B cell (primary cell): Measurements from ENCODE around the gene AFDN. TPM values are rescaled to one million over a fixed set of nuclear protein-coding genes. Genes with fewer than 3 reads are reported as not detected.

ENCODE experiments used
- ATAC-seq: fragments of 200-7000 bp; cut with Tn5 transposase; one replicate; pipeline ENCODE4 v1.10.0; 2021; ENCODE audit warnings: low read depth, mild to moderate bottlenecking, moderate number of reproducible peaks, moderate library complexity
- CTCF ChIA-PET: fragments of 350-600 bp; sonication (Branson Sonifier 250); formaldehyde crosslinking; loops from one replicate; lab custom pipeline; 2021; ENCODE audit warnings: antibody characterized with exemption, inconsistent platforms; lab: Charles Lee
- POLR2A ChIA-PET: fragments of 350-600 bp; sonication (Branson Sonifier 250); formaldehyde crosslinking; loops from one replicate; lab custom pipeline; 2021; ENCODE audit warnings: antibody characterized with exemption; lab: Charles Lee
- DNase-seq: peaks from one replicate; pipeline ENCODE4 v3.0.0; 2013
- H2AFZ ChIP-seq: 2 replicates; pipeline ENCODE4 v1.6.1; 2012; ENCODE audit warnings: mild to moderate bottlenecking, low read depth, low read length; ENCODE audit not compliant: insufficient read depth, poor library complexity, severe bottlenecking
- H3K27ac ChIP-seq, 2 donors: 1 replicate in 1 of 2; 2 replicates in 1 of 2; pipeline ENCODE4 v1.5.1; 2012 to 2013; ENCODE audit warnings: low read length in 2 of 2, mild to moderate bottlenecking in 2 of 2, moderate library complexity in 1 of 2
- H3K27me3 ChIP-seq, 4 experiments: fragments of 200-600 bp in 1 of 4; sonication (generic) in 1 of 4; replicated peaks in 1 of 4; 1 replicate in 2 of 4; 2 replicates in 2 of 4; pipeline versions ENCODE4 v1.6.1 to v1.7.0; 2013 to 2016; ENCODE audit warnings: low read length in 3 of 4, mild to moderate bottlenecking in 2 of 4, mixed read lengths in 1 of 4, moderate library complexity in 1 of 4; ENCODE audit not compliant: insufficient read depth in 4 of 4, control insufficient read depth in 3 of 4; ENCODE audit errors: control extremely low read depth in 1 of 4
- H3K36me3 ChIP-seq, 2 experiments: replicated peaks in 1 of 2; 1 replicate in 1 of 2; 2 replicates in 1 of 2; pipeline versions ENCODE4 v1.6.1 to v1.7.1; 2013; ENCODE audit warnings: low read length in 1 of 2; ENCODE audit not compliant: insufficient read depth in 2 of 2, control insufficient read depth in 1 of 2; ENCODE audit errors: control extremely low read depth in 1 of 2, extremely low read depth in 1 of 2
- H3K4me1 ChIP-seq, 2 donors: fragments of 200-600 bp in 1 of 2; sonication (generic) in 1 of 2; 1 replicate in 1 of 2; 2 replicates in 1 of 2; pipeline versions ENCODE4 v1.5.1 to v1.6.1; 2013 to 2017; ENCODE audit warnings: low read length in 2 of 2; ENCODE audit not compliant: control insufficient read depth in 2 of 2, insufficient read depth in 2 of 2
- H3K4me2 ChIP-seq: replicated peaks from 2 replicates; pipeline ENCODE3; 2012; ENCODE audit warnings: mild to moderate bottlenecking, low read depth, low read length; ENCODE audit not compliant: poor library complexity, severe bottlenecking
- H3K4me3 ChIP-seq, 5 experiments: fragments of 200-600 bp in 1 of 5; sonication (generic) in 1 of 5; 1 replicate in 3 of 5; 2 replicates in 2 of 5; pipeline versions ENCODE4 v1.5.1 to v1.7.0; 2011 to 2016; ENCODE audit warnings: low read length in 4 of 5, mild to moderate bottlenecking in 4 of 5, low read depth in 2 of 5, control low read depth in 1 of 5, moderate library complexity in 1 of 5; ENCODE audit not compliant: insufficient read depth in 1 of 5; ENCODE audit errors: control extremely low read depth in 1 of 5, extremely low read depth in 1 of 5
- H3K79me2 ChIP-seq: fragments of 200-600 bp; sonication (generic); one replicate; pipeline ENCODE4 v1.6.0; 2016; ENCODE audit warnings: low read length; ENCODE audit not compliant: control insufficient read depth, insufficient read depth
- H3K9ac ChIP-seq: fragments of 200-600 bp; sonication (generic); 2 replicates; pipeline ENCODE4 v1.6.1; 2017; ENCODE audit warnings: mild to moderate bottlenecking, low read length, moderate library complexity
- H3K9me3 ChIP-seq, 3 donors: one replicate each; pipeline versions ENCODE4 v1.6.1 to v1.7.1; 2013; ENCODE audit warnings: low read length in 2 of 3; ENCODE audit not compliant: control insufficient read depth in 2 of 3, insufficient read depth in 1 of 3; ENCODE audit errors: control extremely low read depth in 1 of 3
- H4K20me1 ChIP-seq: 2 replicates; pipeline ENCODE4 v1.6.0; 2012; ENCODE audit warnings: mild to moderate bottlenecking, low read length; ENCODE audit not compliant: insufficient read depth, control insufficient read depth, poor library complexity, severe bottlenecking
- H3K27ac Mint-ChIP-seq: one replicate; pipeline ENCODE4 v1.8.0; 2021; ENCODE audit warnings: mixed read lengths
- H3K27me3 Mint-ChIP-seq: one replicate; pipeline ENCODE4 v1.8.0; 2021; ENCODE audit warnings: mixed read lengths
- H3K4me1 Mint-ChIP-seq: one replicate; pipeline ENCODE4 v1.8.0; 2021; ENCODE audit warnings: mixed read lengths
- H3K4me3 Mint-ChIP-seq: one replicate; pipeline ENCODE4 v1.8.0; 2021; ENCODE audit warnings: mixed read lengths
- H3K9me3 Mint-ChIP-seq: one replicate; pipeline ENCODE4 v1.8.0; 2022; ENCODE audit warnings: mixed read lengths; ENCODE audit not compliant: insufficient read depth
- EZH2 ChIP-seq: IDR thresholded peaks from 2 replicates; pipeline ENCODE4 v1.6.1; 2012; ENCODE audit warnings: borderline replicate concordance, low read depth, mild to moderate bottlenecking, moderate library complexity, low read length; ENCODE audit not compliant: insufficient read depth, poor library complexity, severe bottlenecking
- WGBS: methylation state at CpG from one replicate; pipeline ENCODE4 v1.1.5; 2013; ENCODE audit warnings: missing lambda C conversion rate; ENCODE audit not compliant: insufficient coverage; 5-methylcytosine and 5-hydroxymethylcytosine counted together
- intact Hi-C: fragments of 100-400 bp; cut with micrococcal nuclease; formaldehyde crosslinking; loops from one replicate; pipeline ENCODE4 v1.10.0; 2022
- polyA plus RNA-seq: library from polyadenylated mRNA; depleted of rRNA; stranded (reverse); fragments of >200 nt; gene quantifications from 2 replicates; pipeline ENCODE4 v1.2.3, GENCODE V29; 2012
- total RNA-seq, 2 donors: library from RNA; stranded (reverse); fragments of 120-200 nt in 1 of 2; gene quantifications; 1 replicate in 1 of 2; 2 replicates in 1 of 2; pipeline versions ENCODE4 v1.2.3 to v1.2.4, GENCODE V29; 2013 to 2022
- TF ChIP-seq, protein P1 (sequence below): fragments of 200-600 bp; IDR thresholded peaks from one replicate; pipeline ENCODE4 v1.8.0; 2022; ENCODE audit warnings: antibody characterized with exemption, mild to moderate bottlenecking

The AFDN gene
- total and polyA plus RNA-seq, 2 donors (not counting 1 experiment from before 2014, with no cell fraction given): 15.4 to 70.5 TPM

DNA sequence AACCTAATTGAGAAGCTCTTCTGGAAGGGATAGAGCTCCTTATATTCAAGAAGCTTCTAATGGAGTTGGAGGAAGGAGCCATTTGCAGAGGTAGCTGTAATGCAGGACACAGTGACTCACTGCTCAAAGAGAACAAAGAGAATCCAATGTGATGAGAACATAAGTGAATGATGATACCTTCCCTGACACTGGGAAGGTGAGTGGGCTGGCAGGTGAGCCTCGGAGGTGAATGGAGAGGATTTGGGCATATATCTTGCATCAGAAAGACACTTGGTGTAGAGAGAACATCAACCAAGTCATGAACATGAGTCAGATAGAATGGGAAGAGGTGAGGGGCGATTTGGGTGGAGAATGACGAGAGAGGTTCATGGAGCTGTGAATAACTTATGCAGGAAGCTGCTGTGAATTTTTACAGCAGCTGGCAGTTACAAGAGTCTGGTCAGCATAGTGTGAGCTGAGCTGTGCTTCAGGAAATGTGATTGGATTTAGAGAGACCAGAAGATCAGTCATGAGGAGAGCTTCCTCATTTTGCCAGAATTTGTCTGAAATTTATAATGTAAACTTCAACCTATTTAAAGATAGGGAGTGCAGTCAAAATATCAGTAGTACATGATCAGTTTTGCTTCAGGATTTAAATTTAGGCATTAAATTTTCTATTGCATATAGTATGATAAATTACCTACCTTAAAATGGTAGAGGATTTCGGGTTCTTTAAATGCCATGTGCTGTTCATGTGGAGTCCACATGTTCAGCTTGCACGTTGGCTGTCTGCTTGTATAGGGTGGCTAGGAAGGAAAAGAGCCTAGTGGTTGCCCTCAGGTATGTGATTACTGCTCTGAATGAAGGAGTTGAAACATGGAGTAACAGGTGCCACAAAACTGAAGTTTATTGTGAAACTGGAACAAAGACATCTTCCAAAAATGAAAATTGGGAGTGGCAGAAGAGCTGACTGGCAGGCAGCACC lies 111.5 kb downstream of the AFDN start:
- Histone ChIP-seq H3K9me3 (no peaks in the 10 kb centered on the region), H3K4me2 (no peak overlapping the region), H3K27ac (no peak overlapping the region), H3K9ac (no peak overlapping the region), H2AFZ (no peak overlapping the region), H3K36me3 (no peaks in the 10 kb centered on the region), H4K20me1 (no peaks in the 10 kb centered on the region), H3K4me3 (no peak overlapping the region), H3K27me3 (no peaks in the 10 kb centered on the region), H3K4me1 (no peaks in the 10 kb centered on the region), H3K79me2 (no peaks in the 10 kb centered on the region)
- TF ChIP-seq EZH2: no peak
- TF ChIP-seq, protein P1, sequence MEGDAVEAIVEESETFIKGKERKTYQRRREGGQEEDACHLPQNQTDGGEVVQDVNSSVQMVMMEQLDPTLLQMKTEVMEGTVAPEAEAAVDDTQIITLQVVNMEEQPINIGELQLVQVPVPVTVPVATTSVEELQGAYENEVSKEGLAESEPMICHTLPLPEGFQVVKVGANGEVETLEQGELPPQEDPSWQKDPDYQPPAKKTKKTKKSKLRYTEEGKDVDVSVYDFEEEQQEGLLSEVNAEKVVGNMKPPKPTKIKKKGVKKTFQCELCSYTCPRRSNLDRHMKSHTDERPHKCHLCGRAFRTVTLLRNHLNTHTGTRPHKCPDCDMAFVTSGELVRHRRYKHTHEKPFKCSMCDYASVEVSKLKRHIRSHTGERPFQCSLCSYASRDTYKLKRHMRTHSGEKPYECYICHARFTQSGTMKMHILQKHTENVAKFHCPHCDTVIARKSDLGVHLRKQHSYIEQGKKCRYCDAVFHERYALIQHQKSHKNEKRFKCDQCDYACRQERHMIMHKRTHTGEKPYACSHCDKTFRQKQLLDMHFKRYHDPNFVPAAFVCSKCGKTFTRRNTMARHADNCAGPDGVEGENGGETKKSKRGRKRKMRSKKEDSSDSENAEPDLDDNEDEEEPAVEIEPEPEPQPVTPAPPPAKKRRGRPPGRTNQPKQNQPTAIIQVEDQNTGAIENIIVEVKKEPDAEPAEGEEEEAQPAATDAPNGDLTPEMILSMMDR: no peak
- no peak overlapping the region for H3K27ac Mint-ChIP-seq
- intact Hi-C loops: no loop called here
- no peaks in the 10 kb centered on the region for H3K4me1 Mint-ChIP-seq
- H3K27me3 Mint-ChIP-seq: no peaks in the 10 kb centered on the region
- 47% methylated on average over 5 of the region's 5 CpGs for WGBS
- H3K4me3 Mint-ChIP-seq: no peak overlapping the region
- POLR2A ChIA-PET: no interaction called here
- CTCF ChIA-PET: no interaction called here
- no peaks in the 10 kb centered on the region for H3K9me3 Mint-ChIP-seq
- ATAC-seq (no peak), DNase-seq (no peak)

DNA sequence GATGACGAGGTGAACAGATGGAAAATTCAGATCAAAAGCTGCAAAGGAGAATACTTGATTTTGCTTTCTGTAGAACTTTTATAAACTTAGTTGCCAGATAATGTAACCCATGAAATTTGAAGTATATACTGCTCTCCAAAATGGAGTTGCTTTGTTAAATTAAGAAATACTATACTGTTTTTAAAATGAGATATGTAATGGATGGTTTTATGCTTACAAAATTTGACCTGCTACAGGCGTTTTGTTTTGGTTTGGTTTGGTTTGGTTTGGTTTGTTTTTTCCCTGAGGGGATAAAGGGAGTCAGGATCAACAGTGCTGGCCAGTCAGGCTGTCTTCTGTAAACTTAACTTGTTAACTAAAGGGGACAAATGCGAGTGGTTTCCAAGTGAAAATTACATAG lies 115.1 kb downstream of the AFDN start:
- Mint-ChIP-seq H3K27ac (no peak overlapping the region), H3K4me3 (no peak overlapping the region), H3K4me1 (no peaks in the 10 kb centered on the region), H3K27me3 (no peaks in the 10 kb centered on the region), H3K9me3 (no peaks in the 10 kb centered on the region)
- no peaks in the 10 kb centered on the region for H4K20me1 ChIP-seq
- no peaks in the 10 kb centered on the region for H3K27me3 ChIP-seq
- 100% methylated on average over 2 of the region's 3 CpGs for WGBS
- H3K4me1 ChIP-seq: no peaks in the 10 kb centered on the region
- DNase-seq (no peak), ATAC-seq (no peak)
- no peaks in the 10 kb centered on the region for H3K79me2 ChIP-seq
- intact Hi-C loops: no loop called here
- no peak overlapping the region for H3K27ac ChIP-seq
- CTCF ChIA-PET: no interaction called here
- no peak overlapping the region for H3K9ac ChIP-seq
- H3K36me3 ChIP-seq: peaks cover 0 to 5% of the 10 kb centered on the region in 2 experiments
- no peaks in the 10 kb centered on the region for H3K9me3 ChIP-seq
- no peak overlapping the region for H3K4me2 ChIP-seq
- H3K4me3 ChIP-seq: no peak overlapping the region
- H2AFZ ChIP-seq: no peak overlapping the region
- TF ChIP-seq, protein P1: no peak
- no peak for TF ChIP-seq EZH2
- POLR2A ChIA-PET: no interaction called here
